K562 (cell line): Measurements from ENCODE around the gene ELP5. TPM values are rescaled to one million over a fixed set of nuclear protein-coding genes. Genes with fewer than 3 reads are reported as not detected.
A peak's percentile ranks its signal among the peaks of the same experiment; 100 is the strongest.

Source experiments
- ATAC-seq: fragments of 200-7000 bp; cut with Tn5 transposase; 3 replicates; pipeline ENCODE4 v1.9.1; 2020; ENCODE audit warnings: moderate library complexity
- BruUV-seq: library from RNA; stranded (reverse); fragments of 400-500 nt; replicated peaks from 2 replicates; lab custom pipeline; 2021; lab: Mats Ljungman, UMichigan
- CTCF ChIA-PET: fragments of 300-600 bp; formaldehyde crosslinking; extraction: SDS; loops from one replicate; lab custom pipeline; 2021; ENCODE audit warnings: low intra/inter-chr PET ratio; lab: Yijun Ruan, JAX
- POLR2A ChIA-PET: fragments of 300-600, 350-650 bp; sonication (Branson Sonifier 250); formaldehyde crosslinking; extraction: SDS; loops from one replicate; lab custom pipeline; 2021; ENCODE audit warnings: antibody characterized with exemption, inconsistent platforms; lab: Yijun Ruan, JAX
- DNase-seq, 4 experiments: peaks; one replicate each; pipeline versions ENCODE4 v3.0.0 to v3.0.0-alpha.2; 2011 to 2018; ENCODE audit warnings: low spot score in 3 of 4, mixed read lengths in 3 of 4; ENCODE audit errors: extremely low read depth in 1 of 4
- FAIRE-seq: peaks from 2 replicates; lab custom pipeline; 2011; peaks lifted over from hg19 to GRCh38; lab: Jason Lieb, UNC
- H2AFZ ChIP-seq: 2 replicates; pipeline ENCODE4 v1.6.0; 2011; ENCODE audit warnings: low read depth, low read length, control low read depth, inconsistent platforms
- H3K27ac ChIP-seq: fragments of 200-600 bp; 3 replicates; pipeline ENCODE4 v1.8.0; 2011; ENCODE audit warnings: low read depth, mild to moderate bottlenecking, control low read depth, inconsistent platforms, low read length, moderate library complexity, mixed read lengths; ENCODE audit errors: extremely low read depth
- H3K27me3 ChIP-seq, 2 experiments: fragments of 300-600 bp in 1 of 2; 2 replicates in 1 of 2; 3 replicates in 1 of 2; pipeline versions ENCODE4 v1.6.0 to v1.8.0; 2011; ENCODE audit warnings: inconsistent platforms in 2 of 2, low read length in 2 of 2, mild to moderate bottlenecking in 1 of 2, mixed read lengths in 1 of 2, moderate library complexity in 1 of 2; ENCODE audit not compliant: control insufficient read depth in 2 of 2, insufficient read depth in 2 of 2
- H3K36me3 ChIP-seq: fragments of 300-600 bp; 3 replicates; pipeline ENCODE4 v1.8.0; 2011; ENCODE audit warnings: mild to moderate bottlenecking, low read length, inconsistent platforms; ENCODE audit not compliant: control insufficient read depth, insufficient read depth
- H3K4me1 ChIP-seq, 2 experiments: fragments of 200-600 bp in 1 of 2; replicated peaks in 1 of 2; 2 replicates in 1 of 2; 3 replicates in 1 of 2; pipeline versions ENCODE4 v1.5.1 to v1.8.0; 2011; ENCODE audit warnings: inconsistent platforms in 2 of 2, low read length in 2 of 2, mild to moderate bottlenecking in 1 of 2, mixed read lengths in 1 of 2, moderate library complexity in 1 of 2; ENCODE audit not compliant: control insufficient read depth in 2 of 2, insufficient read depth in 2 of 2
- H3K4me2 ChIP-seq: 2 replicates; pipeline ENCODE4 v1.6.1; 2011; ENCODE audit warnings: low read length, control low read depth, inconsistent platforms, mixed read lengths; ENCODE audit not compliant: insufficient read depth
- H3K4me3 ChIP-seq: fragments of 200-600 bp; sonication (generic), shearing (Covaris generic); 2 replicates; pipeline ENCODE4 v1.5.1; 2016; ENCODE audit warnings: control low read depth, inconsistent platforms
- H3K79me2 ChIP-seq: fragments of 200-600 bp; 3 replicates; pipeline ENCODE4 v1.8.0; 2011; ENCODE audit warnings: low read length, inconsistent platforms; ENCODE audit not compliant: control insufficient read depth, insufficient read depth
- H3K9ac ChIP-seq, 2 experiments: 2 replicates each; pipeline versions ENCODE4 v1.6.0 to v1.6.1; 2011; ENCODE audit warnings: low read depth in 2 of 2, low read length in 2 of 2, control low read depth in 1 of 2, inconsistent platforms in 1 of 2, mild to moderate bottlenecking in 1 of 2, mixed read lengths in 1 of 2; ENCODE audit not compliant: insufficient read depth in 1 of 2
- H3K9me1 ChIP-seq: one replicate; pipeline ENCODE4 v1.6.0; 2011; ENCODE audit warnings: inconsistent platforms, mild to moderate bottlenecking, low read length, moderate library complexity; ENCODE audit not compliant: control insufficient read depth, insufficient read depth
- H3K9me3 ChIP-seq: replicated peaks from 2 replicates; pipeline ENCODE4 v1.5.1; 2011; ENCODE audit warnings: low read depth, low read length, inconsistent platforms; ENCODE audit not compliant: control insufficient read depth, insufficient read depth
- H4K20me1 ChIP-seq: replicated peaks from 2 replicates; pipeline ENCODE4 v1.6.1; 2011; ENCODE audit warnings: low read length, inconsistent platforms, mixed read lengths; ENCODE audit not compliant: control insufficient read depth, insufficient read depth
- ELF4 ChIP-seq: fragments of 450-650 bp; formaldehyde crosslinking; IDR thresholded peaks from 2 replicates; pipeline ENCODE4 v1.4.0; 2022; ENCODE audit warnings: missing genetic modification characterization
- NCOA4 ChIP-seq: fragments of 450-650 bp; IDR thresholded peaks from 2 replicates; pipeline ENCODE4 v1.6.1; 2018; ENCODE audit warnings: mild to moderate bottlenecking; ENCODE audit not compliant: partially characterized antibody
- OTX1 ChIP-seq: fragments of 450-650 bp; formaldehyde crosslinking; IDR thresholded peaks from 2 replicates; pipeline ENCODE4 v1.4.0; 2022; ENCODE audit warnings: mild to moderate bottlenecking
- POLR2AphosphoS5 ChIP-seq: IDR thresholded peaks from 2 replicates; pipeline ENCODE4 v1.6.1; 2011; ENCODE audit warnings: mild to moderate bottlenecking, low read depth, low read length, moderate library complexity; ENCODE audit not compliant: control insufficient read depth, insufficient read depth
- ZBTB7A ChIP-seq: IDR thresholded peaks from 2 replicates; pipeline ENCODE4 v1.6.1; 2011; ENCODE audit warnings: low read depth, mild to moderate bottlenecking, low read length, moderate library complexity, borderline replicate concordance; ENCODE audit not compliant: control insufficient read depth
- ZNF212 ChIP-seq: fragments of 450-650 bp; formaldehyde crosslinking; IDR thresholded peaks from 2 replicates; pipeline ENCODE4 v1.4.0; 2020; ENCODE audit warnings: mild to moderate bottlenecking
- ZNF24 ChIP-seq: fragments of 450-650 bp; IDR thresholded peaks from 2 replicates; pipeline ENCODE4 v1.6.1; 2016
- ZNF584 ChIP-seq: fragments of 200-800 bp; sonication (Bioruptor generic); IDR thresholded peaks from 2 replicates; pipeline ENCODE4 v1.6.1; 2016; ENCODE audit warnings: low read depth, mild to moderate bottlenecking, missing genetic modification characterization, missing compliant biosample characterization
- WGBS: fragments of 100-300 bp; shearing (Covaris generic); methylation state at CpG from one replicate; pipeline ENCODE4 v1.1.6; 2016; ENCODE audit warnings: low coverage, mixed read lengths; ENCODE audit not compliant: insufficient coverage; ENCODE audit errors: missing lambda C conversion rate; 5-methylcytosine and 5-hydroxymethylcytosine counted together
- in situ Hi-C: fragments of 300-500 bp; cut with MboI; formaldehyde crosslinking; loops from 4 replicates; pipeline ENCODE4 v1.15.0; 2018; ENCODE audit warnings: inconsistent platforms, mixed read lengths
- intact Hi-C: fragments of 100-400 bp; cut with micrococcal nuclease; formaldehyde crosslinking; loops from 2 replicates; pipeline ENCODE4 v1.14.2; 2022
- polyA plus RNA-seq, 8 experiments: library from polyadenylated mRNA; depleted of rRNA in 4 of 8; stranded (reverse) in 5 of 8; unstranded in 3 of 8; fragments of >200 nt; fragmentation: Nextera tagmentation in 2 of 8; fragmentation: Illumina TruSeq in 1 of 8; extraction: Ambion mirVana in 2 of 8; extraction: Trizol in 1 of 8; gene quantifications; 2 replicates each; pipeline versions ENCODE4 v1.2.1 to v1.2.3, GENCODE V29; 2011 to 2014; ENCODE audit warnings: inconsistent platforms in 1 of 8, missing spikeins in 1 of 8
- total RNA-seq, 7 experiments: library from RNA; depleted of rRNA in 6 of 7; stranded (reverse); fragments of >200 nt in 6 of 7; fragmentation: Illumina TruSeq in 2 of 7; extraction: Trizol in 2 of 7; gene quantifications; 2 replicates each; pipeline versions ENCODE4 v1.2.1 to v1.2.3, GENCODE V29; 2011 to 2021; ENCODE audit warnings: low replicate concordance in 1 of 7
- TF ChIP-seq, protein P1 (sequence below): sonication (generic); formaldehyde crosslinking; IDR thresholded peaks from 2 replicates; pipeline ENCODE4 v1.8.0; 2022; ENCODE audit warnings: missing genetic modification reagents, mild to moderate bottlenecking, moderate library complexity, borderline replicate concordance
- TF ChIP-seq, protein P2 (sequence below): sonication (generic); formaldehyde crosslinking; IDR thresholded peaks from 2 replicates; pipeline ENCODE4 v1.9.0; 2022; ENCODE audit warnings: mild to moderate bottlenecking, missing genetic modification reagents
- TF ChIP-seq, protein P3 (sequence below): sonication (generic); formaldehyde crosslinking; IDR thresholded peaks from 2 replicates; pipeline ENCODE4 v1.8.1; 2023; ENCODE audit warnings: mild to moderate bottlenecking, missing genetic modification reagents
- TF ChIP-seq, protein P4 (sequence below): fragments of 250-450 bp; sonication (Bioruptor Pico); IDR thresholded peaks from 2 replicates; pipeline ENCODE4 v1.5.1; 2021; ENCODE audit warnings: mild to moderate bottlenecking

ELP5 gene
- total and polyA plus RNA-seq, 9 of the 15 experiments (the other 6 are each of a cell fraction or from before 2014, with no cell fraction given) = 25.7 to 77.9 (median 52.9) TPM

DNA sequence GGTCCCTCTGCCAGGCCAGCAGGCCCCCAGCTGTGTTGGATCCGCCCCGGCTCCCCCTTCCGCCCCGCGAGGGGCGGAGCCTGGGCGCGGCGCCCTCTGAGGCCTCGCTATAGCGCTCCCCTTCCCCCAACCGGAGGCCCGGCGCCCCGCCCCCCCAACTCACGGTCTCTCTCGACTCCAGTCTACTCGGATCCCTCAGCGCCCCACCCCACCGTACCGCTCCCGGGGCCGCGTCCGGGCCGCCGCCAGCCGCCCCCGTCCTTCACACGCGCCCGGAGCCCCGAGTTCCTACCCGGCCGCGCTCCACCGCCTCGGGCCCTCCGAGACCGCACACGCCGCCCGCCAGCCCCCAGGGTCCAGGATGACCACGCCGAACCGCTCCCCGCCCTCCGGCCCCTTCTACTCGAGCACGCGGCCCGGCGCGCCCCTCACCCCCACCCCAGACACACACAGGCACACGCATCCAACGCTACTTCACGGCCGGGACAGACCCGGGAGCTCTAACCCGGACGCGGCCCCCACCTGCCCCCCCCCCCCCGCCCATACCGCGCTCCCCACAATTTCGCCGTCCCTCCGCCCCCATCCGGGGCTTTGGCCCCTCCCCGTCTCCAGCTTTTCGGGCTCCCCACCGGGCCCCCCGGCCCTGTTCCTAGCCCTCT, 14.1 kb upstream of the ELP5 start (continued):
- TF ChIP-seq, protein P1, sequence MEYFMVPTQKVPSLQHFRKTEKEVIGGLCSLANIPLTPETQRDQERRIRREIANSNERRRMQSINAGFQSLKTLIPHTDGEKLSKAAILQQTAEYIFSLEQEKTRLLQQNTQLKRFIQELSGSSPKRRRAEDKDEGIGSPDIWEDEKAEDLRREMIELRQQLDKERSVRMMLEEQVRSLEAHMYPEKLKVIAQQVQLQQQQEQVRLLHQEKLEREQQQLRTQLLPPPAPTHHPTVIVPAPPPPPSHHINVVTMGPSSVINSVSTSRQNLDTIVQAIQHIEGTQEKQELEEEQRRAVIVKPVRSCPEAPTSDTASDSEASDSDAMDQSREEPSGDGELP = peak; percentile 75
- TF ChIP-seq ZBTB7A = peak; percentile 47; the same call in 1 of the 2 replicates

DNA sequence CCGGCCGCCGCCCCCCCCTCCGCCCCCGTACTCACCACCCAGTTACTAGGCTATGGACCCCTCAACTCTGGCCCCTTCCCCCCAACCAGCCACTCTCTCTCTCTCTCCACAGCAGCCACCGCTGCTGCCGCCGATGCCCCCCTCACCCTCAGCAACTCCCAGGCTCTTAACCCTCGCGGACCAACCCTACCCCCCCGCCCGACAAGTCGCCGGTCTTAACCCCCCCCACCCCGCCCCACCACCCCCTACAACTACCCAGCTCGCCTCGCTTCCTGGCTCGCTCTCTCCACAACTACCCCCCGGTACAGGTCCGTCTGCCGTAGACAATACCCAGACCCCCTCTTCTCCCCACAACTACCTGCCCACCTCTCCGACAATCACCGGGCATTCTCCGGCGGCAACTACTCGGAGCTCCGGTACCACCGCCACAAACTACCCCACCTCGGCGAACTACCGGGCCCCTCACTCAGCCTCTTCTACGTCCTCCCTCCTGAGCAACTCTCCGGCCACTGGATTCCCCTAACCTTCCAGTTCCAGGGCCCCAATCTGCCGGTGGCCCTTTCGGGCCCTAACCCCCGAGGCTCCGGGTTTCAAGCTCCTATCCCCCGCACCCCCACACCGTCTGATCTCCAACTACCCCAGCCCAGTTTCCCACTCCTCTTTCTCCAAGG, 13.5 kb upstream of the ELP5 start:
- ChIA-PET POLR2A (interaction anchor here (1.1 to 6.6 kb wide), 3 partner anchors 10 to 58 kb away, joined by 3 to 73 read pairs (median 5); partner anchors contain the start of genes ACADVL and DLG4), CTCF (no interaction called here)
- peak; percentile 38 to 67 (median 50) for DNase-seq
- Histone ChIP-seq H3K36me3 (peaks cover 53% of the 10 kb centered on the region; the same call in 2 of the 3 replicates), H3K4me3 (peak overlapping the region; percentile 79), H4K20me1 (peaks cover 5% of the 10 kb centered on the region; the same call in 1 of the 2 replicates), H3K27ac (peak overlapping the region; percentile 96), H3K27me3 (no peaks in the 10 kb centered on the region), H3K4me2 (peak overlapping the region; percentile 81), H2AFZ (0 out of 2 replicates have a peak overlapping the region, but pooled peaks have one; percentile 24), H3K9me1 (no peaks in the 10 kb centered on the region), H3K9me3 (no peaks in the 10 kb centered on the region), H3K79me2 (peaks cover 79% of the 10 kb centered on the region), H3K9ac (peak overlapping the region; percentile 98 to 99), H3K4me1 (peaks cover 38 to 42% of the 10 kb centered on the region in 2 experiments; a peak in 4 of 5 replicates)
- no peak for FAIRE-seq
- BruUV-seq = no TSS peak
- in situ Hi-C loops = no loop called here
- intact Hi-C loops = loop anchor here (2.0 to 5.0 kb wide), 2 partner anchors 14 to 44 kb away; partner anchors contain the start of genes ELP5 and SLC2A4
- 0% methylated on average over 14 of the region's 39 CpGs for WGBS
- ATAC-seq = no peak
- TF ChIP-seq, protein P2, sequence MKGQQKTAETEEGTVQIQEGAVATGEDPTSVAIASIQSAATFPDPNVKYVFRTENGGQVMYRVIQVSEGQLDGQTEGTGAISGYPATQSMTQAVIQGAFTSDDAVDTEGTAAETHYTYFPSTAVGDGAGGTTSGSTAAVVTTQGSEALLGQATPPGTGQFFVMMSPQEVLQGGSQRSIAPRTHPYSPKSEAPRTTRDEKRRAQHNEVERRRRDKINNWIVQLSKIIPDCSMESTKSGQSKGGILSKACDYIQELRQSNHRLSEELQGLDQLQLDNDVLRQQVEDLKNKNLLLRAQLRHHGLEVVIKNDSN (CRISPR knock-in tag) = no peak
- TF ChIP-seq OTX1 = no peak
- no peak for TF ChIP-seq ZNF24
- TF ChIP-seq POLR2AphosphoS5 = no peak
- TF ChIP-seq, protein P3, sequence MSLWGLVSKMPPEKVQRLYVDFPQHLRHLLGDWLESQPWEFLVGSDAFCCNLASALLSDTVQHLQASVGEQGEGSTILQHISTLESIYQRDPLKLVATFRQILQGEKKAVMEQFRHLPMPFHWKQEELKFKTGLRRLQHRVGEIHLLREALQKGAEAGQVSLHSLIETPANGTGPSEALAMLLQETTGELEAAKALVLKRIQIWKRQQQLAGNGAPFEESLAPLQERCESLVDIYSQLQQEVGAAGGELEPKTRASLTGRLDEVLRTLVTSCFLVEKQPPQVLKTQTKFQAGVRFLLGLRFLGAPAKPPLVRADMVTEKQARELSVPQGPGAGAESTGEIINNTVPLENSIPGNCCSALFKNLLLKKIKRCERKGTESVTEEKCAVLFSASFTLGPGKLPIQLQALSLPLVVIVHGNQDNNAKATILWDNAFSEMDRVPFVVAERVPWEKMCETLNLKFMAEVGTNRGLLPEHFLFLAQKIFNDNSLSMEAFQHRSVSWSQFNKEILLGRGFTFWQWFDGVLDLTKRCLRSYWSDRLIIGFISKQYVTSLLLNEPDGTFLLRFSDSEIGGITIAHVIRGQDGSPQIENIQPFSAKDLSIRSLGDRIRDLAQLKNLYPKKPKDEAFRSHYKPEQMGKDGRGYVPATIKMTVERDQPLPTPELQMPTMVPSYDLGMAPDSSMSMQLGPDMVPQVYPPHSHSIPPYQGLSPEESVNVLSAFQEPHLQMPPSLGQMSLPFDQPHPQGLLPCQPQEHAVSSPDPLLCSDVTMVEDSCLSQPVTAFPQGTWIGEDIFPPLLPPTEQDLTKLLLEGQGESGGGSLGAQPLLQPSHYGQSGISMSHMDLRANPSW (CRISPR knock-in tag) = no peak
- no peak for TF ChIP-seq NCOA4
- TF ChIP-seq ZNF584 (CRISPR knock-in tag) = no peak
- TF ChIP-seq ELF4 (CRISPR knock-in tag) = 0 out of 2 replicates have a peak, but pooled peaks have one; percentile 53
- TF ChIP-seq ZNF212 = no peak
- TF ChIP-seq, protein P4, sequence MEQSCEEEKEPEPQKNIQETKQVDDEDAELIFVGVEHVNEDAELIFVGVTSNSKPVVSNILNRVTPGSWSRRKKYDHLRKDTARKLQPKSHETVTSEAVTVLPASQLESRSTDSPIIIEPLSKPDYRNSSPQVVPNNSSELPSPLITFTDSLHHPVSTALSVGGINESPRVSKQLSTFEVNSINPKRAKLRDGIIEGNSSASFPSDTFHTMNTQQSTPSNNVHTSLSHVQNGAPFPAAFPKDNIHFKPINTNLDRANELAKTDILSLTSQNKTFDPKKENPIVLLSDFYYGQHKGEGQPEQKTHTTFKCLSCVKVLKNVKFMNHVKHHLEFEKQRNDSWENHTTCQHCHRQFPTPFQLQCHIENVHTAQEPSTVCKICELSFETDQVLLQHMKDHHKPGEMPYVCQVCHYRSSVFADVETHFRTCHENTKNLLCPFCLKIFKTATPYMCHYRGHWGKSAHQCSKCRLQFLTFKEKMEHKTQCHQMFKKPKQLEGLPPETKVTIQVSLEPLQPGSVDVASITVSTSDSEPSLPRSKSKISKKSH = no peak
